Stomach smooth muscle (tissue), 2 donors: ENCODE data around the gene OGFOD3.

ENCODE experiments used
- H3K27ac ChIP-seq: one replicate; pipeline ENCODE4 v1.7.0; 2013; ENCODE audit warnings: mild to moderate bottlenecking, low read length, inconsistent platforms
- H3K27me3 ChIP-seq, 2 donors: one replicate each; pipeline ENCODE4 v1.7.0; 2013; ENCODE audit warnings: low read length in 2 of 2; ENCODE audit not compliant: insufficient read depth in 2 of 2, control insufficient read depth in 1 of 2
- H3K36me3 ChIP-seq, 2 donors: one replicate each; pipeline ENCODE4 v1.7.0; 2013; ENCODE audit warnings: low read length in 2 of 2; ENCODE audit not compliant: control insufficient read depth in 2 of 2, insufficient read depth in 2 of 2
- H3K4me1 ChIP-seq: one replicate; pipeline ENCODE4 v1.7.0; 2013; ENCODE audit warnings: low read length; ENCODE audit not compliant: control insufficient read depth, insufficient read depth
- H3K4me3 ChIP-seq, 2 donors: one replicate each; pipeline ENCODE4 v1.7.0; 2013; ENCODE audit warnings: low read length in 2 of 2
- H3K9ac ChIP-seq, 2 donors: one replicate each; pipeline ENCODE4 v1.7.0; 2013; ENCODE audit warnings: low read length in 2 of 2, mild to moderate bottlenecking in 1 of 2
- H3K9me3 ChIP-seq, 2 donors: one replicate each; pipeline ENCODE4 v1.7.0; 2013; ENCODE audit warnings: low read length in 2 of 2; ENCODE audit not compliant: control insufficient read depth in 2 of 2
- donor health status: healthy.
- donor health status: Pancreatic carcinoma.

The OGFOD3 gene

DNA sequence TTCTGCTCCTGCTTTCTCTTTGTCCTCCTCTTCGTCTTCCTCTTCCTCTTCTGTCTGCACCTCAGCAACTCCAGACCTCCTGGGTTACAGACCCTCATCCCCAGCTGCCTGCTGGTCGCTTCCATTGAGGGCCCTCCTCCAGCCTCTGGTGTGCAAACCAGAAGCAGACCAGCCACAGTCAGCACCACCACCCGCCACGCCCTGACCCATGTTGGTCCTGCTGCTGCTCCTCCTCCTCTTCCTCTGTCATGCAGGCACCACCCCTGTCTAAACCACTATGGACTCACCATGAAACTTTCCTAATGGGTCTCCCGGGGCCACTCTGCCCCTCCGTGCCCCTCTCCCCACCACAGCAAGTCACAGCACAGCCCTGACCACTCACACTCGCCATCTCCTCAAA is 11.4 kb upstream of the OGFOD3 start:
- Histone ChIP-seq H3K27me3 (no peaks in the 10 kb centered on the region), H3K9me3 (no peaks in the 10 kb centered on the region), H3K36me3 (no peaks in the 10 kb centered on the region), H3K4me3 (no peak overlapping the region), H3K4me1 (no peaks in the 10 kb centered on the region), H3K27ac (no peak overlapping the region), H3K9ac (no peak overlapping the region)

DNA sequence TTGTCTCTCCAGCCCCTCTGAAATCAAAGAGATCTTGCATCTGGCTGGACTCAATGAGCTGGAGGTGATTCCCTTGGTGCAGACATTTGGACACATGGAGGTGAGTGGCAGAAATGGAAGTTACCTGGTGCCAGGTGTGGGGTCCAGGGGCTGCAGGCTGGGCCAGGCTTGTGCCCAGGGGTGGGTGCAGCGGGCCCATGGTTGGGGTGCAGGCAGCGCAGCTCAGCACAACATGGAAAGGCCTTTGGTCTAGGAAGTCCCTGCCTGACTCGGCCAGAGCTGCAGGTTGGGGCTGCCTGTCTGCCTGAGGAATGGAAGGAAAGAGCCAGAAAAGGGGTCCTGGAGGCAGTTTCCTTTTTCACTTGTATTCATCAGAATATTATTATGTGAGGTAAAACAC is 10.2 kb upstream of the OGFOD3 start:
- no peak overlapping the region for H3K9ac ChIP-seq
- H3K4me3 ChIP-seq, result no peak overlapping the region
- H3K9me3 ChIP-seq, result no peaks in the 10 kb centered on the region
- H3K27me3 ChIP-seq, result no peaks in the 10 kb centered on the region
- H3K36me3 ChIP-seq, result no peaks in the 10 kb centered on the region
- no peaks in the 10 kb centered on the region for H3K4me1 ChIP-seq
- no peak overlapping the region for H3K27ac ChIP-seq

DNA sequence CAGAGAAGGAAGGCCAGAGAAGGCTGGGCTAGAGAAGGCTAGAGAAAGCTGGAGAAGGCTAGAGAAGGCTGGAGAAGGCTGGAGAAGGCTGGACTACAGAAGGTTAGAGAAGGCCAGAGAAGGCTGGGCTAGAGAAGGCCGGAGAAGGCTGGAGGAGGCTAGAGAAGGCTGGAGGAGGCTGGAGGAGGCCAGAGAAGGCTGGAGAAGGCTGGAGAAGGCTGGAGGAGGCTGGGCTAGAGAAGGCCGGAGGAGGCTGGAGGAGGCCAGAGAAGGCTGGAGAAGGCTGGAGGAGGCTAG is 6.4 kb upstream of the OGFOD3 start:
- Histone ChIP-seq H3K9ac (no peak overlapping the region), H3K4me1 (no peaks in the 10 kb centered on the region), H3K27ac (no peak overlapping the region), H3K4me3 (no peak overlapping the region), H3K36me3 (peaks cover 4 to 8% of the 10 kb centered on the region in 2 donors), H3K9me3 (peaks cover 0 to 8% of the 10 kb centered on the region in 2 donors), H3K27me3 (no peaks in the 10 kb centered on the region)

GRCh38 chr17:82424001-82424862 is 5.8 kb upstream of the OGFOD3 start:
- Histone ChIP-seq H3K36me3 (peaks cover 4 to 8% of the 10 kb centered on the region in 2 donors), H3K9me3 (peaks cover 0 to 8% of the 10 kb centered on the region in 2 donors), H3K27ac (no peak overlapping the region), H3K4me1 (no peaks in the 10 kb centered on the region), H3K4me3 (no peak overlapping the region), H3K9ac (no peak overlapping the region), H3K27me3 (no peaks in the 10 kb centered on the region)

DNA sequence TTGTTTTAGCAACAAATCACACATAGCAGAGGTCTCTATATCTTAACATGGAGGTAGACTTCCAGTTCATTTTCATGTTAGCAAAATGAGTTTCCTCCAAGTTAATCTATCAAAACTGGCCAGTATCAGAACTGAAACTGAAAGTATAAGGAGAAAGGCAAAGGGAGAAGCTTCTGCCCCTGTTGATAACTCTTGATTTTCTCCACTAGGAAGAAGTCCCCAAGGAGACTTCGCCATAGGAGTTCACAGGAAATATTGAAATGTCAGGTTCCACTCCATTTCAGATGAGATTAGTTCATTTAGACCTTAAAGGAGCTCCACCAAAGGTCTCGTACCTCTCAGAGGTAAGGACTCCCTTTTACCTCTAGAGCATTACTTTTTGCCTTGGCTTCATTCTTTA is 1.2 kb upstream of the OGFOD3 start:
- Histone ChIP-seq H3K27ac (no peak overlapping the region), H3K27me3 (no peaks in the 10 kb centered on the region), H3K36me3 (peaks cover 4 to 8% of the 10 kb centered on the region in 2 donors), H3K4me1 (peaks cover 8% of the 10 kb centered on the region), H3K4me3 (no peak overlapping the region), H3K9ac (no peak overlapping the region), H3K9me3 (peaks cover 0 to 8% of the 10 kb centered on the region in 2 donors)

DNA sequence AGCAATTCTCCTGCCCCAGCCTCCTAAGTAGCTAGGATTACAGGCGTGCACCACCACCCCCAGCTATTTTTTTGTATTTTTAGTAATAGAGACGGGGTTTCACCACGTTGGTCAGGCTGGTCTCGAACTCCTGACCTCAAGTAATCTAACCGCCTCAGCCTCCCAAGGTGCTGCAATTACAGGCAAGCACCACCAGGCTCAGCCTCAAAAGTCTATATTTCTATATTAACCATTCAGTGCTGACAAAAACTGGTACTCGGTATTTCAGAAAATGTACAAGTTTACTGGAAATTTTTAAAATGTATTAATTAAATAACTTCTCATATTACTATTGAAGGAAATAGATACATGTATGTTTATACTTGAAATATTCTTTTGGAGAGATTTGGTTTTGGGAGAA is 1.6 kb downstream of the OGFOD3 start:
- Histone ChIP-seq H3K27ac (no peak overlapping the region), H3K4me1 (peaks cover 11% of the 10 kb centered on the region), H3K36me3 (peaks cover 4 to 8% of the 10 kb centered on the region in 2 donors), H3K9me3 (no peaks in the 10 kb centered on the region), H3K27me3 (no peaks in the 10 kb centered on the region), H3K9ac (no peak overlapping the region), H3K4me3 (no peak overlapping the region)

GRCh38 chr17:82416264-82416663 is 2.1 kb downstream of the OGFOD3 start:
- peaks cover 4 to 8% of the 10 kb centered on the region in 2 donors for H3K36me3 ChIP-seq
- H3K4me3 ChIP-seq, result no peak overlapping the region
- no peaks in the 10 kb centered on the region for H3K9me3 ChIP-seq
- H3K4me1 ChIP-seq, result peaks cover 11% of the 10 kb centered on the region
- no peak overlapping the region for H3K9ac ChIP-seq
- no peak overlapping the region for H3K27ac ChIP-seq
- no peaks in the 10 kb centered on the region for H3K27me3 ChIP-seq

DNA sequence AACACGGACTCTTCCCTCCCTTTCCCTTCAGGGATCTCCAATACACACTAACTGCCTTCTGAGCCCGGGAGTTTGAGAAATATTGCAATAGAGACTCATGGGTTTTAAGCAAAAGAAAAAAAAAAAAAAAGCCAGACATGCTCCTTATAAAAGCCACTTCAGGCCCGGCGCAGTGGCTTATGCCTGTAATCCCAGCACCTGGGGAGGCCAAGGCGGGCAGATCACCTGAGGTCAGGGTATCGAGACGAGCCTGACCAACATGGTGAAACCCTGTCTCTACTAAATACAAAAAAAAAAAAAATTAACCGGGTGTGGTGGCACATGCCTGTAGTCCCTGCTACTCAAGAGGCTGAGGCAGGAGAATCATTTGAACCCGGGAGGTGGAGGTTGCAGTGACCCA is 2.6 kb downstream of the OGFOD3 start:
- Histone ChIP-seq H3K27me3 (no peaks in the 10 kb centered on the region), H3K36me3 (peaks cover 0 to 4% of the 10 kb centered on the region in 2 donors), H3K9me3 (no peaks in the 10 kb centered on the region), H3K27ac (no peak overlapping the region), H3K4me3 (no peak overlapping the region), H3K9ac (no peak overlapping the region), H3K4me1 (peaks cover 11% of the 10 kb centered on the region)

GRCh38 chr17:82415336-82415735 is 3.0 kb downstream of the OGFOD3 start:
- H3K9me3 ChIP-seq, result no peaks in the 10 kb centered on the region
- no peak overlapping the region for H3K27ac ChIP-seq
- no peaks in the 10 kb centered on the region for H3K27me3 ChIP-seq
- H3K36me3 ChIP-seq, result peaks cover 0 to 4% of the 10 kb centered on the region in 2 donors
- no peak overlapping the region for H3K4me3 ChIP-seq
- H3K9ac ChIP-seq, result no peak overlapping the region
- H3K4me1 ChIP-seq, result peaks cover 11% of the 10 kb centered on the region

GRCh38 chr17:82414548-82415281 is 3.7 kb downstream of the OGFOD3 start:
- Histone ChIP-seq H3K27me3 (no peaks in the 10 kb centered on the region), H3K9me3 (no peaks in the 10 kb centered on the region), H3K4me1 (peaks cover 11% of the 10 kb centered on the region), H3K36me3 (no peaks in the 10 kb centered on the region), H3K9ac (no peak overlapping the region), H3K27ac (no peak overlapping the region), H3K4me3 (peak overlapping the region; percentile 35 to 44)
